ENCODE results near the gene SFXN4. TPM values are rescaled to one million over a fixed set of nuclear protein-coding genes. Genes with fewer than 3 reads are reported as not detected.

Gene SFXN4
- total RNA-seq, 1 experiment from 2014 or later: 21.9 TPM

GRCh38 chr10:119210633-119211032, 45.1 kb upstream of the SFXN4 start:
- H3K14ac ChIP-seq (ENCODE audit: insufficient read depth, low read length): no peak overlapping the region
- no peak overlapping the region for H3K4me2 ChIP-seq (ENCODE audit: insufficient read depth, insufficient read length, low read length)
- H2AK5ac ChIP-seq (ENCODE audit: insufficient read length, low read length): no peak overlapping the region
- H2BK20ac ChIP-seq (ENCODE audit: low read depth, low read length, poor library complexity, severe bottlenecking): no peak overlapping the region
- no peak overlapping the region for H3T11ph ChIP-seq (ENCODE audit: low read length)
- H2AFZ ChIP-seq (ENCODE audit: low read length): no peak overlapping the region
- H4K8ac ChIP-seq (replicated peaks; ENCODE audit: insufficient read length, low read depth, low read length): no peak overlapping the region
- H4K5ac ChIP-seq (ENCODE audit: insufficient read length, low read depth, low read length): no peak overlapping the region
- DNase-seq: no peak
- H3K27ac ChIP-seq (ENCODE audit: insufficient read length, low read depth, low read length): no peak overlapping the region
- H4K91ac ChIP-seq (ENCODE audit: insufficient read length, low read depth, low read length): no peak overlapping the region
- peaks cover 24% of the 10 kb centered on the region for H3K27me3 Mint-ChIP-seq (ENCODE audit: low read depth)
- no peak overlapping the region for H3K56ac ChIP-seq (ENCODE audit: insufficient read length, low read depth, low read length)
- no peaks in the 10 kb centered on the region for H3K9me3 ChIP-seq (ENCODE audit: control insufficient read depth, low read depth, low read length)
- TF ChIP-seq CTCF (conservative IDR thresholded peaks at IDR 0.05): no peak
- H2BK120ac ChIP-seq (ENCODE audit: low read depth, low read length, poor library complexity, severe bottlenecking): no peak overlapping the region
- no peaks in the 10 kb centered on the region for H4K20me1 ChIP-seq (ENCODE audit: control insufficient read depth, insufficient read depth, insufficient read length)
- H2BK15ac ChIP-seq (ENCODE audit: low read depth, low read length): no peak overlapping the region
- no peak overlapping the region for H2BK12ac ChIP-seq (ENCODE audit: insufficient read length, low read depth, low read length)
- H3K23ac ChIP-seq (ENCODE audit: insufficient read length, low read depth, low read length): no peak overlapping the region
- H3K36me3 Mint-ChIP-seq (ENCODE audit: insufficient read depth in 1 of 3, low read depth in 3 of 3): no peaks in the 10 kb centered on the region; a peak in 1 of 7 replicates
- peaks cover 12% of the 10 kb centered on the region; the same call in 1 of the 2 replicates for H3K27me3 ChIP-seq (ENCODE audit: insufficient read depth, low read length)
- H3K4ac ChIP-seq (ENCODE audit: low read depth, low read length): no peak overlapping the region
- H3K23me2 ChIP-seq (ENCODE audit: insufficient read length, low read depth, low read length, poor library complexity, severe bottlenecking): peaks cover 6% of the 10 kb centered on the region
- H3K9me3 Mint-ChIP-seq: no peaks in the 10 kb centered on the region; a peak in 2 of 5 replicates
- no peak overlapping the region for H3K18ac ChIP-seq (ENCODE audit: insufficient read length, low read depth, low read length)
- no CpG with 5 or more reads among the region's 2 CpGs for WGBS (ENCODE audit: extremely low coverage, insufficient read length, low lambda C conversion rate)
- H3K4me1 ChIP-seq (ENCODE audit: insufficient read depth, low read length): no peaks in the 10 kb centered on the region
- peaks cover 38 to 41% of the 10 kb centered on the region in 2 experiments for H3K4me1 Mint-ChIP-seq
- H3K27ac Mint-ChIP-seq: no peak overlapping the region
- H3K9ac ChIP-seq (ENCODE audit: extremely low read depth, insufficient read length, low read length): no peak overlapping the region
- no peak overlapping the region for H3K4me3 Mint-ChIP-seq
- H3K79me2 ChIP-seq (ENCODE audit: insufficient read depth, low read length): no peaks in the 10 kb centered on the region
- H3K79me1 ChIP-seq (ENCODE audit: insufficient read depth, low read depth, low read length, poor library complexity, severe bottlenecking): no peaks in the 10 kb centered on the region
- H2BK5ac ChIP-seq (ENCODE audit: insufficient read length, low read length): no peak overlapping the region

Data from H9 (cell line).